CD4-positive, alpha-beta T cell treated with Interferon alpha-2 for 1 hour (primary cell): ENCODE data around the gene THRA.
A peak's percentile ranks its signal among the peaks of the same experiment; 100 is the strongest.

Experiments used
- DNase-seq, 2 donors: peaks; one replicate each; pipeline ENCODE4 v3.0.0-alpha.2; 2020 to 2022

THRA gene

GRCh38 chr17:40100669-40101366 is 38.1 kb downstream of the THRA start:
- peak; percentile 93 to 94 for DNase-seq

GRCh38 chr17:40101367-40102210 is 38.8 kb downstream of the THRA start:
- DNase-seq, result no peak

- DNase-seq, result no peak
Observed at GRCh38 chr17:40103071-40103661, 40.4 kb downstream of the THRA start.

GRCh38 chr17:40103688-40104087 is 40.9 kb downstream of the THRA start:
- DNase-seq, result no peak

GRCh38 chr17:40104594-40105486 is 42.1 kb downstream of the THRA start:
- no peak for DNase-seq

GRCh38 chr17:40105861-40106759 is 43.3 kb downstream of the THRA start:
- DNase-seq, result no peak

GRCh38 chr17:40106760-40107521 is 44.2 kb downstream of the THRA start:
- DNase-seq, result no peak

GRCh38 chr17:40107522-40108174 is 44.9 kb downstream of the THRA start:
- DNase-seq, result peak in 1 of 2 donors; percentile 32

GRCh38 chr17:40108970-40109824 is 46.4 kb downstream of the THRA start:
- peak in 1 of 2 donors; percentile 36 for DNase-seq

- DNase-seq, result no peak
Observed at GRCh38 chr17:40110026-40110845, 47.5 kb downstream of the THRA start.

- DNase-seq, result peak; percentile 75 to 78
Observed at GRCh38 chr17:40111221-40112128, 48.7 kb downstream of the THRA start.

GRCh38 chr17:40112191-40112711 is 49.5 kb downstream of the THRA start:
- no peak for DNase-seq

GRCh38 chr17:40112718-40113109 is 49.9 kb downstream of the THRA start:
- DNase-seq, result no peak

- DNase-seq, result peak; percentile 93 to 96
Observed at GRCh38 chr17:40113110-40113906, 50.5 kb downstream of the THRA start.

GRCh38 chr17:40113907-40114245 is 51.1 kb downstream of the THRA start:
- DNase-seq, result no peak

GRCh38 chr17:40115101-40115436 is 52.3 kb downstream of the THRA start:
- no peak for DNase-seq
